ENCODE results near the gene RSKR.

GRCh38 chr17:28578246-28579195 is 35.5 kb downstream of the RSKR start:
- TF ChIP-seq CTCF (IDR thresholded peaks at IDR 0.05; ENCODE audit: insufficient read depth, low read length, poor library complexity, severe bottlenecking) (no peak), EZH2phosphoT487 (conservative IDR thresholded peaks at IDR 0.05; ENCODE audit: low read length) (no peak)
